Tibial nerve (tissue), 4 donors: Measurements from ENCODE around the gene DNAH6. TPM values are rescaled to one million over a fixed set of nuclear protein-coding genes. Genes with fewer than 3 reads are reported as not detected.

Source experiments
- DNase-seq, 2 donors: peaks; one replicate each; pipeline ENCODE4 v3.0.0-alpha.2; 2019; ENCODE audit warnings: low spot score in 2 of 2
- H3K27ac ChIP-seq, 4 donors: fragments of 200-600 bp; sonication (generic) in 3 of 4; one replicate each; pipeline ENCODE4 v1.5.1; 2017 to 2019; ENCODE audit warnings: mild to moderate bottlenecking in 1 of 4
- H3K27me3 ChIP-seq, 2 donors: fragments of 200-600 bp; sonication (generic) in 1 of 2; one replicate each; pipeline versions ENCODE4 v1.5.1 to v1.6.0; 2017 to 2019
- H3K36me3 ChIP-seq, 3 donors: fragments of 200-600 bp; sonication (generic); one replicate each; pipeline ENCODE4 v1.5.1; 2018 to 2019
- H3K4me1 ChIP-seq, 4 donors: fragments of 200-600 bp; sonication (generic) in 3 of 4; one replicate each; pipeline ENCODE4 v1.5.1; 2017 to 2019
- H3K4me3 ChIP-seq, 4 donors: fragments of 200-600 bp; sonication (generic) in 3 of 4; one replicate each; pipeline ENCODE4 v1.5.1; 2017 to 2019; ENCODE audit warnings: mild to moderate bottlenecking in 1 of 4, moderate library complexity in 1 of 4
- H3K9me3 ChIP-seq, 4 donors: fragments of 200-600 bp; sonication (generic) in 3 of 4; one replicate each; pipeline ENCODE4 v1.5.1; 2017 to 2019
- CTCF ChIP-seq, 5 experiments: fragments of 200-600 bp in 3 of 5; fragments of 450-650 bp in 2 of 5; sonication (generic) in 3 of 5; IDR thresholded peaks; one replicate each; pipeline ENCODE4 v1.5.1; 2016 to 2019; ENCODE audit warnings: antibody characterized with exemption in 5 of 5, mild to moderate bottlenecking in 3 of 5, moderate library complexity in 2 of 5
- EP300 ChIP-seq, 2 donors: sonication (generic); formaldehyde crosslinking; IDR thresholded peaks; one replicate each; pipeline ENCODE4 v1.6.1; 2017; ENCODE audit warnings: antibody characterized with exemption in 2 of 2, mild to moderate bottlenecking in 1 of 2
- POLR2A ChIP-seq, 2 donors: fragments of 450-650 bp; IDR thresholded peaks; one replicate each; pipeline ENCODE4 v1.6.1; 2017; ENCODE audit warnings: antibody characterized with exemption in 2 of 2, mild to moderate bottlenecking in 2 of 2, moderate library complexity in 2 of 2
- WGBS, 2 donors: methylation state at CpG; one replicate each; pipeline ENCODE4 v1.1.5; 2018; 5-methylcytosine and 5-hydroxymethylcytosine counted together
- total RNA-seq, 4 donors: library from RNA; depleted of rRNA; stranded (reverse); fragments of >200 nt; gene quantifications; one replicate each; pipeline ENCODE4 v1.1.0, GENCODE V29; 2016

Gene DNAH6
- total RNA-seq, 4 donors from 2014 or later, result 2.2 to 5.9 (median 2.7) TPM

- TF ChIP-seq EP300 (IDR thresholded peaks at IDR 0.05) (no peak), CTCF (IDR thresholded peaks at IDR 0.05) (no peak), POLR2A (IDR thresholded peaks at IDR 0.05) (no peak)
- DNase-seq, result no peak
- WGBS, 2 donors, result 54 to 63% methylated on average over 3 of the region's 3 CpGs
Observed at GRCh38 chr2:84858123-84858522, 341.8 kb downstream of the DNAH6 start.

GRCh38 chr2:84858937-84859336 is 342.6 kb downstream of the DNAH6 start:
- no peak for TF ChIP-seq CTCF (IDR thresholded peaks at IDR 0.05)
- TF ChIP-seq POLR2A (IDR thresholded peaks at IDR 0.05), result no peak
- no peak for TF ChIP-seq EP300 (IDR thresholded peaks at IDR 0.05)
- WGBS, 2 donors, result 56 to 59% methylated on average over 3 of the region's 3 CpGs
- Histone ChIP-seq H3K36me3 (no peaks in the 10 kb centered on the region), H3K27me3 (no peaks in the 10 kb centered on the region), H3K9me3 (no peaks in the 10 kb centered on the region), H3K27ac (no peak overlapping the region), H3K4me3 (no peak overlapping the region), H3K4me1 (no peaks in the 10 kb centered on the region)
- no peak for DNase-seq

More at GRCh38 chr2:84858123-84858522, 341.8 kb downstream of the DNAH6 start:
- H3K9me3 ChIP-seq, result peaks cover 0 to 4% (median 0%) of the 10 kb centered on the region in 4 donors
- H3K4me3 ChIP-seq, result no peak overlapping the region
- H3K36me3 ChIP-seq, result no peaks in the 10 kb centered on the region
- no peak overlapping the region for H3K27ac ChIP-seq
- no peaks in the 10 kb centered on the region for H3K4me1 ChIP-seq
- no peaks in the 10 kb centered on the region for H3K27me3 ChIP-seq

GRCh38 chr2:84861539-84861938 is 345.2 kb downstream of the DNAH6 start:
- Histone ChIP-seq H3K4me3 (no peak overlapping the region), H3K36me3 (no peaks in the 10 kb centered on the region), H3K4me1 (no peaks in the 10 kb centered on the region), H3K27me3 (no peaks in the 10 kb centered on the region), H3K9me3 (no peaks in the 10 kb centered on the region), H3K27ac (no peak overlapping the region)
- no peak for DNase-seq
- TF ChIP-seq EP300 (IDR thresholded peaks at IDR 0.05), result no peak
- TF ChIP-seq CTCF (IDR thresholded peaks at IDR 0.05), result no peak
- no peak for TF ChIP-seq POLR2A (IDR thresholded peaks at IDR 0.05)
- 56 to 67% methylated on average over 6 of the region's 6 CpGs for WGBS, 2 donors

- Histone ChIP-seq H3K4me1 (no peaks in the 10 kb centered on the region), H3K27ac (no peak overlapping the region), H3K27me3 (no peaks in the 10 kb centered on the region), H3K4me3 (no peak overlapping the region), H3K36me3 (no peaks in the 10 kb centered on the region), H3K9me3 (no peaks in the 10 kb centered on the region)
- no peak for TF ChIP-seq EP300 (IDR thresholded peaks at IDR 0.05)
- DNase-seq, result no peak
- WGBS, 2 donors, result 79 to 85% methylated on average over 6 of the region's 6 CpGs
Observed at GRCh38 chr2:84862006-84862405, 345.7 kb downstream of the DNAH6 start.

- no peak for DNase-seq
Observed at GRCh38 chr2:84865181-84865783, 349.0 kb downstream of the DNAH6 start.

More at GRCh38 chr2:84865181-84865783, 349.0 kb downstream of the DNAH6 start:
- TF ChIP-seq CTCF (IDR thresholded peaks at IDR 0.05) (peak in 2 of 5 experiments; percentile 15 to 19), EP300 (IDR thresholded peaks at IDR 0.05) (no peak)
- Histone ChIP-seq H3K4me1 (no peaks in the 10 kb centered on the region), H3K27ac (no peak overlapping the region), H3K36me3 (no peaks in the 10 kb centered on the region), H3K27me3 (no peaks in the 10 kb centered on the region), H3K9me3 (no peaks in the 10 kb centered on the region), H3K4me3 (no peak overlapping the region)
- WGBS, 2 donors, result 68 to 71% methylated on average over 6 of the region's 6 CpGs
